RWPE2 (cell line): ENCODE results near the gene PPIL6.
"Not testable (repeated sequence)": the region's sequence is repeated elsewhere in the genome, so short reads cannot be mapped to it uniquely, and the experiment has no call there.

Experiments
- ATAC-seq: fragments of 200-7000 bp; cut with Tn5 transposase; 3 replicates; pipeline ENCODE4 v1.9.1; 2021; ENCODE audit warnings: low read depth
- DNase-seq: peaks from one replicate; pipeline ENCODE4 v3.0.0-alpha.2; 2020; ENCODE audit warnings: low spot score
- H3K27ac ChIP-seq: fragments of 450-650 bp; 2 replicates; pipeline ENCODE4 v1.5.1; 2017; ENCODE audit warnings: mild to moderate bottlenecking; ENCODE audit not compliant: poor library complexity, severe bottlenecking
- H3K27me3 ChIP-seq: fragments of 250-450 bp; sonication (Bioruptor Pico); 2 replicates; pipeline ENCODE4 v1.5.1; 2021; ENCODE audit warnings: mild to moderate bottlenecking, moderate library complexity; ENCODE audit not compliant: insufficient read depth, poor library complexity, severe bottlenecking
- H3K36me3 ChIP-seq: fragments of 250-450 bp; sonication (Bioruptor Pico); 2 replicates; pipeline ENCODE4 v1.5.1; 2020; ENCODE audit warnings: low read depth, mild to moderate bottlenecking, moderate library complexity
- H3K4me1 ChIP-seq: fragments of 250-450 bp; sonication (Bioruptor Pico); 2 replicates; pipeline ENCODE4 v1.5.1; 2021; ENCODE audit warnings: mild to moderate bottlenecking, moderate library complexity; ENCODE audit not compliant: insufficient read depth, poor library complexity, severe bottlenecking
- H3K4me3 ChIP-seq: fragments of 250-450 bp; sonication (Bioruptor Pico); 2 replicates; pipeline ENCODE4 v1.5.1; 2021; ENCODE audit warnings: mild to moderate bottlenecking, moderate library complexity; ENCODE audit not compliant: severe bottlenecking
- H3K9me3 ChIP-seq: fragments of 250-450 bp; sonication (Bioruptor Pico); 2 replicates; pipeline ENCODE4 v1.5.1; 2021; ENCODE audit warnings: mild to moderate bottlenecking, moderate library complexity; ENCODE audit not compliant: severe bottlenecking
- TF ChIP-seq, protein P1 (sequence below): fragments of 450-650 bp; IDR thresholded peaks from one replicate; pipeline ENCODE4 v1.5.1; 2017; ENCODE audit warnings: mild to moderate bottlenecking, moderate library complexity; ENCODE audit not compliant: poor library complexity, severe bottlenecking

PPIL6 gene

DNA sequence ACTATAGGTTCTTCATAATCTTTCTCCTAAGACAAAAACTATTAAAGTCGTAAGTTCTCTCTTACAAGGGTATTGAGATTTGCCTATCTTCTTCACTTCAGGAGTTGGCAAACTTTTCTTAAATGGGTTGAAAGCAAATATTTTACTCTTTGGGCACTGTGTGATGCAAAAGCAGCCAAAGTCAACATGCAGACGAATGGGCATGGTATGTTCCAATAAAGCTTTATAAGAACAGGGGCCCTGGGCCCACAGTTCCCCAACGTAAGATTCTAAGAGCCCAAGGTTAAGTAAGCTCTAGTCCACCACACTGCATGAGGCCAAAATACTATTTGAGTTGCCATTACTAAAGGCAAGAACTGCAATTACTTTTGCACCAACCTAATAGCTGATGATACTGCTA is 69.6 kb downstream of the PPIL6 start:
- H3K27ac ChIP-seq = no peak overlapping the region

DNA sequence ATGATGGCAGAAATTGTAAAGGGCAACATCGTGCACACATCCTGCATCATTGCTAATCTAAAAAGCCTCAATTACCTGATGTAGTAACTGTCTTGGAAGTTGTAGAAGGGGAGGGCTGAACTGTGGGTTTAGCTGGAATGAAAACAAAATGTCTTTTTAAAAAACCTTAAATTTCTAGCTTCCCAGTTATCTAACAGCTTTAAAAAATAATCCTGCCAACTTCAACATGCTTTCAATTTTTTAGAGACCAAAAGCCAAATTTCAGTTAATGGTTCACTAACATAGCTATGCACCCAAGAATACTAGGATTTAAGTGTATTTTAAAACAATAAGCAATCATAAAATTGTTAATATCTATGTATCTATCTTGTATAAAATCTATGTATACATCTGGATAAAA is 70.1 kb downstream of the PPIL6 start:
- H3K27me3 ChIP-seq = no peaks in the 10 kb centered on the region
- peaks cover 10% of the 10 kb centered on the region for H3K4me1 ChIP-seq
- ATAC-seq (no peak), DNase-seq (no peak)
- no peaks in the 10 kb centered on the region for H3K9me3 ChIP-seq
- H3K36me3 ChIP-seq = peaks cover 94% of the 10 kb centered on the region
- TF ChIP-seq, protein P1, sequence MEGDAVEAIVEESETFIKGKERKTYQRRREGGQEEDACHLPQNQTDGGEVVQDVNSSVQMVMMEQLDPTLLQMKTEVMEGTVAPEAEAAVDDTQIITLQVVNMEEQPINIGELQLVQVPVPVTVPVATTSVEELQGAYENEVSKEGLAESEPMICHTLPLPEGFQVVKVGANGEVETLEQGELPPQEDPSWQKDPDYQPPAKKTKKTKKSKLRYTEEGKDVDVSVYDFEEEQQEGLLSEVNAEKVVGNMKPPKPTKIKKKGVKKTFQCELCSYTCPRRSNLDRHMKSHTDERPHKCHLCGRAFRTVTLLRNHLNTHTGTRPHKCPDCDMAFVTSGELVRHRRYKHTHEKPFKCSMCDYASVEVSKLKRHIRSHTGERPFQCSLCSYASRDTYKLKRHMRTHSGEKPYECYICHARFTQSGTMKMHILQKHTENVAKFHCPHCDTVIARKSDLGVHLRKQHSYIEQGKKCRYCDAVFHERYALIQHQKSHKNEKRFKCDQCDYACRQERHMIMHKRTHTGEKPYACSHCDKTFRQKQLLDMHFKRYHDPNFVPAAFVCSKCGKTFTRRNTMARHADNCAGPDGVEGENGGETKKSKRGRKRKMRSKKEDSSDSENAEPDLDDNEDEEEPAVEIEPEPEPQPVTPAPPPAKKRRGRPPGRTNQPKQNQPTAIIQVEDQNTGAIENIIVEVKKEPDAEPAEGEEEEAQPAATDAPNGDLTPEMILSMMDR = no peak
- no peak overlapping the region for H3K4me3 ChIP-seq
- no peak overlapping the region for H3K27ac ChIP-seq

More for the DNA sequence above, 69.6 kb downstream of the PPIL6 start:
- Histone ChIP-seq H3K9me3 (no peaks in the 10 kb centered on the region), H3K4me1 (peaks cover 10% of the 10 kb centered on the region), H3K36me3 (peaks cover 94% of the 10 kb centered on the region), H3K4me3 (no peak overlapping the region), H3K27me3 (no peaks in the 10 kb centered on the region)
- TF ChIP-seq, protein P1 = no peak
- DNase-seq = no peak
- no peak for ATAC-seq

DNA sequence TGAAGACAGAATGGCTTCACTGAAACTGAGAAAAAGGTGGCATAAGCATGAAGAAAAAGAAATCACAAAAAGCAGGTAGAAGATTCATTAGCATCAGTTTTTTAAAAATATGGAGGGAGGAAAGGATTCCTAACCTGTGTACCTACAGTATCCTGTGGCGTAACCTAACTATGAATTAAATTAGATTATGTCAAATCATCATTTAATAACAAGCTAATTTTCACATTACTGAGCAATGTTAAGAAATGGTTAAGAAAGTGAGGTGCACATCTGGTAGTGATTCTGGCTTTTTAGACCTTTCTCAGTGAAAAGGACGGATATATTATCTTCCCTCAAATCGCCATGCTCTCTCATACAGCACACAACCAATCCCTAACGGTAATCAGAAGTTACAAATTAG is 70.7 kb downstream of the PPIL6 start:
- Histone ChIP-seq H3K9me3 (no peaks in the 10 kb centered on the region), H3K27ac (no peak overlapping the region), H3K4me1 (peaks cover 10% of the 10 kb centered on the region), H3K36me3 (peaks cover 94% of the 10 kb centered on the region), H3K4me3 (no peak overlapping the region), H3K27me3 (no peaks in the 10 kb centered on the region)
- DNase-seq = no peak
- no peak for ATAC-seq
- TF ChIP-seq, protein P1 = no peak

DNA sequence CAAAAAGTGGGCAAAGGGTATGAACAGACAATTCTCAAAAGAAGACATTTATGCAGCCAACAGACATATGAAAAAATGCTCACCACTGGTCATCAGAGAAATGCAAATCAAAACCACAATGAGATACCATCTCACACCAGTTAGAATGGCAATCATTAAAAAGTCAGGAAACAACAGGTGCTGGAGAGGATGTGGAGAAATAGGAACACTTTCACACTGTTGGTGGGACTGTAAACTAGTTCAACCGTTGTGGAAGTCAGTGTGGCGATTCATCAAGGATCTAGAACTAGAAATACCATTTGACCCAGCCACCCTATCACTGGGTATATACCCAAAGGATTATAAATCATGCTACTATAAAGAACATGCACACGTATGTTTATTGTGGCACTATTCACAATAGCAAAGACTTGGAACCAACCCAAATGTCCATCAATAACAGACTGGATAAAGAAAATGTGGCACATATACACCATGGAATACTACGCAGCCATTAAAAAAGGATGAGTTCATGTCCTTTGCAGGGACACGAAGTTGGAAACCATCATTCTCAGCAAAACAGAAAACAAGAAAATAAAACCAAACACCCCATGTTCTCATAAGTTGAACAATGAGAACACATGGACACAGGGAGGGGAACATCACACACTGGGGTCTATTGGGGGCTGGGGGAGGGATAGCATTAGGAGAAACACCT is 75.9 kb downstream of the PPIL6 start:
- not testable (repeated sequence) for H3K9me3 ChIP-seq, ATAC-seq, DNase-seq, H3K27ac ChIP-seq, H3K4me1 ChIP-seq, H3K4me3 ChIP-seq, H3K27me3 ChIP-seq
- peaks cover 80% of the 10 kb centered on the region for H3K36me3 ChIP-seq

DNA sequence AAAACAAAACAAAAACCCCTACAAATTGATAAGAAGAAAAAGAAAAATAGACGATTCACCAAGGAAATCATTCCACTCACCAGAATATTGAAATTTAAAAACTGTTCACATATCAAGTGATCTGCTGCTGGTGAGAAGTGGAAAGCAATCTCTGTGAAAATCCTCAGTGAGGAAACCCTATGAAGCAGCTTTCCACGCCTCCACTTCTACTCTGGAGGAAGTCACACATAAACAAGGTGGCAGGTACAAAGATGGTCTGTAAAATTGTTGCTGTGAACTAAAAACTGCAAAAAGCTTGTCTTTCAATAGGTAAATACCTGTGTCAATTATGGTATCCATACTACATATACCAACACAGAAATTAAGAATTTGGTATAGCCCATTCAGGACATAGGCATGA is 76.7 kb downstream of the PPIL6 start:
- TF ChIP-seq, protein P1 = no peak
- Histone ChIP-seq H3K27me3 (no peaks in the 10 kb centered on the region), H3K36me3 (peaks cover 72% of the 10 kb centered on the region), H3K27ac (no peak overlapping the region), H3K4me1 (no peaks in the 10 kb centered on the region), H3K4me3 (no peak overlapping the region), H3K9me3 (no peaks in the 10 kb centered on the region)
- DNase-seq = no peak
- no peak for ATAC-seq
